Astrocyte of the cerebellum (primary cell): ENCODE measurements around the gene VWA8.
A peak's percentile ranks its signal among the peaks of the same experiment; 100 is the strongest.

Experiments used
- DNase-seq: peaks from one replicate; pipeline ENCODE4 v3.0.0-alpha.2; 2011; ENCODE audit warnings: low read depth
- H3K4me3 ChIP-seq: 2 replicates; pipeline ENCODE4 v1.5.1; 2011; ENCODE audit warnings: mild to moderate bottlenecking, low read depth, low read length, moderate library complexity
- in situ Hi-C: cut with HindIII; loops from 2 replicates; pipeline ENCODE4 v1.10.0; 2017; ENCODE audit warnings: low sequenced_read_pairs
- TF ChIP-seq, protein P1 (sequence below): IDR thresholded peaks from 2 replicates; pipeline ENCODE4 v1.5.1; 2012; ENCODE audit warnings: low read length, low read depth, moderate library complexity, mild to moderate bottlenecking; ENCODE audit errors: missing control alignments

The VWA8 gene

GRCh38 chr13:41997396-41997795 lies 36.5 kb upstream of the VWA8 start:
- TF ChIP-seq, protein P1, sequence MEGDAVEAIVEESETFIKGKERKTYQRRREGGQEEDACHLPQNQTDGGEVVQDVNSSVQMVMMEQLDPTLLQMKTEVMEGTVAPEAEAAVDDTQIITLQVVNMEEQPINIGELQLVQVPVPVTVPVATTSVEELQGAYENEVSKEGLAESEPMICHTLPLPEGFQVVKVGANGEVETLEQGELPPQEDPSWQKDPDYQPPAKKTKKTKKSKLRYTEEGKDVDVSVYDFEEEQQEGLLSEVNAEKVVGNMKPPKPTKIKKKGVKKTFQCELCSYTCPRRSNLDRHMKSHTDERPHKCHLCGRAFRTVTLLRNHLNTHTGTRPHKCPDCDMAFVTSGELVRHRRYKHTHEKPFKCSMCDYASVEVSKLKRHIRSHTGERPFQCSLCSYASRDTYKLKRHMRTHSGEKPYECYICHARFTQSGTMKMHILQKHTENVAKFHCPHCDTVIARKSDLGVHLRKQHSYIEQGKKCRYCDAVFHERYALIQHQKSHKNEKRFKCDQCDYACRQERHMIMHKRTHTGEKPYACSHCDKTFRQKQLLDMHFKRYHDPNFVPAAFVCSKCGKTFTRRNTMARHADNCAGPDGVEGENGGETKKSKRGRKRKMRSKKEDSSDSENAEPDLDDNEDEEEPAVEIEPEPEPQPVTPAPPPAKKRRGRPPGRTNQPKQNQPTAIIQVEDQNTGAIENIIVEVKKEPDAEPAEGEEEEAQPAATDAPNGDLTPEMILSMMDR = no peak
- DNase-seq = no peak
- H3K4me3 ChIP-seq = no peak overlapping the region
- in situ Hi-C loops = no loop called here

GRCh38 chr13:41995946-41996345 lies 35.0 kb upstream of the VWA8 start:
- TF ChIP-seq, protein P1 = no peak
- H3K4me3 ChIP-seq = no peak overlapping the region
- in situ Hi-C loops = no loop called here
- peak; percentile 45 for DNase-seq

GRCh38 chr13:41995336-41995735 lies 34.4 kb upstream of the VWA8 start:
- TF ChIP-seq, protein P1 = no peak
- in situ Hi-C loops = no loop called here
- H3K4me3 ChIP-seq = no peak overlapping the region
- DNase-seq = no peak

DNA sequence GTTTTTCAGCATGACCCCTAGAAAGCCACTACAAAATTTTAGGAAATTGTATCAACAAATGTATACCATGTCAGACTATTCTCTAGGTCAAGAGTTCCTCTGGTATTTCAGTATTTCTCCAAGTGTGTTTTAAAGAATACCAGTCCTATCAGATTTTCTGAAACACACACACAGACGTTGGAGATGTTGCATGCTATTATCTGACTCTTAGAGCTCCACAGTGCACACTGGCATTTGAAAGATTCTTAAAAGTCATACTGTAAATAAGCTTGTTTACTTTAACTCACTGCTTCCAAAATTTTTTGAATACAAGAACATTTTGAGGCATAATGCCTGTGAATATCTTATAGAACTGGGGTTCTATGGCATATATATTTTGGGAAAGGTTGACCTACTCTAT lies 33.8 kb upstream of the VWA8 start:
- in situ Hi-C loops = no loop called here
- DNase-seq = no peak
- TF ChIP-seq, protein P1 = no peak
- H3K4me3 ChIP-seq = no peak overlapping the region

GRCh38 chr13:41991936-41992335 lies 31.0 kb upstream of the VWA8 start:
- TF ChIP-seq, protein P1 = no peak
- in situ Hi-C loops = no loop called here
- DNase-seq = no peak
- H3K4me3 ChIP-seq = no peak overlapping the region

DNA sequence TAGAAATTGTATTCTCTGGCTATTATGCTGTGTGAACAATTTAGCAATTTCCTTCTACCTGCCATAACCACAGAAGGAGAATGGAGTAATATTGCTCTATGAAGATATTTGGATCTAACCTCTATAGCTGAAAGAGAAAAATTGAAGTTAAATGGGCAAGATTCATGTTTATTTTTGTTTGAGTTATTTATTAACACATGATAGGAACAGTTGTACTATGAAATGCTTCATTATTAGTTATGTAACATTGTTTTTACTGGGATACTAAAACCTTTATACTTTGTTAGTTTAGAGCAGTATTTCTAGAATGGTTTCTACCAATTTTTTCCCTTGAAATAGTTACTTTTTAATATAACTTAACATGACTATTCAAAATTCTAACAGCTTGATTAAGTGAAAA lies 27.3 kb upstream of the VWA8 start:
- in situ Hi-C loops = no loop called here
- TF ChIP-seq, protein P1 = no peak

More for the DNA sequence above, 27.3 kb upstream of the VWA8 start:
- no peak for DNase-seq
- H3K4me3 ChIP-seq = no peak overlapping the region
